Motor neuron (in vitro differentiated cells): ENCODE measurements around the gene CDYL2. TPM values are rescaled to one million over a fixed set of nuclear protein-coding genes. Genes with fewer than 3 reads are reported as not detected.

ENCODE experiments used
- ATAC-seq, 8 experiments: fragments of 200-7000 bp; cut with Tn5 transposase; replicated peaks in 6 of 8; 2 replicates each; pipeline ENCODE4 v1.8.0; 2021; ENCODE audit warnings: mild to moderate bottlenecking in 8 of 8, moderate library complexity in 8 of 8
- H3K27ac ChIP-seq, 2 donors: fragments of 250-450 bp; sonication (Bioruptor Pico); 2 replicates each; pipeline ENCODE4 v1.9.0; 2021; ENCODE audit warnings: antibody characterized with exemption in 2 of 2, mild to moderate bottlenecking in 2 of 2, moderate library complexity in 1 of 2
- H3K4me1 ChIP-seq, 2 donors: fragments of 250-450 bp; sonication (Bioruptor Pico); replicated peaks in 1 of 2; 2 replicates each; pipeline ENCODE4 v1.6.1; 2021; ENCODE audit warnings: antibody characterized with exemption in 2 of 2, mild to moderate bottlenecking in 2 of 2, moderate library complexity in 1 of 2
- H3K4me3 ChIP-seq, 5 donors: fragments of 250-450 bp; sonication (Bioruptor Pico); 2 replicates each; pipeline ENCODE4 v1.9.0; 2021; ENCODE audit warnings: antibody characterized with exemption in 5 of 5, mild to moderate bottlenecking in 5 of 5, moderate library complexity in 4 of 5
- whole genome bisulfite sequencing, 10 experiments: fragments of 450-650 bp; shearing (Covaris generic); methylation state at CpG; one replicate each; pipeline ENCODE4 v1.0.0; 2022; 5-methylcytosine and 5-hydroxymethylcytosine counted together
- in situ Hi-C, 9 experiments: fragments of 400-800 bp; cut with MboI; loops; one replicate each; pipeline ENCODE4 v1.15.0; 2021; ENCODE audit warnings: low sequenced_read_pairs in 9 of 9, low pct_unique_long_range_greater_than_20kb in 2 of 9; ENCODE audit not compliant: unreplicated experiment in 9 of 9
- total RNA-seq, 8 experiments: library from RNA; unstranded; fragments of 300-600 nt; gene quantifications; 2 replicates each; pipeline versions ENCODE4 v1.2.3 to v1.2.4, GENCODE V29; 2022

Gene CDYL2
- total RNA-seq, 8 experiments from 2014 or later: 0.45 to 11.0 (median 4.2) TPM

DNA sequence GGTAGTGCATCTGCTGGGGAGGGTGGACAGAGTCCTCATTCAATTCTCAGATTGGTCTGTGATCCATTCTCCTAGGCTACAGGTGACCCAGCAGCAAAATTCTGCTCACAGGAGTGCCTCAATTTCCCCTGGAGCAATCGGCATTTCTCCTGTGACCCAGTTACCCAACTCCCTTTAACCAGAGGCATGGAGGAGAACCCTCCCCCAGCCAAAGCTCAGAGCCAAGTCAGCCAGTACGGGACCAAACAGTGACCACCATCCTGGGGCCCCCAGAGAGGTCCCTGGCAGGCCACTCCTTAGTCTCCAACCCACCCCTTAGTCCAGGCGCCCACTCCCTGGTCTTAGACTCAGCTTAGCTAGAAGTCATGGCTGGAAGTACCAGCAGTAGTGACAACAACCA, 188.0 kb downstream of the CDYL2 start:
- 82 to 100% methylated on average over 1 to 2 of the region's 3 CpGs; no CpG with 5 or more reads in 8 of the 10 experiments for whole genome bisulfite sequencing, 10 experiments
- H3K4me3 ChIP-seq: no peak overlapping the region
- no peaks in the 10 kb centered on the region for H3K4me1 ChIP-seq
- ATAC-seq: no peak
- H3K27ac ChIP-seq: no peak overlapping the region
- in situ Hi-C loops: no loop called here

DNA sequence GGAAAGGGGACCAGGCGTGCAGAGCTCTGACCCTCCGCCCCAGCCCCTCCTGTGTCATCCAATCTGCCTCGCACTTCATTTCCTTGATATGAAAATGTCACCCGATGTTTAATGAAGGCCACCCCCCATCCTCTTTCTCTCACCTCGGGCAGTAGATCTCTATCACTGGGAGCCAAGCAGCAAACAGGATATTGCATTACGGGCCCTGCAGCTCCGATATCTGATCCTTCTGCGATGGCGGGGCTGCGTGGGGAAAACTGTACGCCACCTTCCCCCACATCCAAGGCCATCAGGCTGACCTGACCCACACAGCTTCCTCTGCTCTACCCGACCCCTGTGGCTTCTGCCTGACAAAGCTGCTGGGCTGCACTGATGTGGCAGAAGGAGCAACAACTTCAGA, 188.7 kb downstream of the CDYL2 start:
- peak in 1 of 8 experiments; percentile 40 for ATAC-seq
- 75 to 95% (median 94%) methylated on average over 2 to 10 of the region's 12 CpGs; no CpG with 5 or more reads in 7 of the 10 experiments for WGBS, 10 experiments
- Histone ChIP-seq H3K4me3 (no peak overlapping the region), H3K27ac (no peak overlapping the region), H3K4me1 (no peaks in the 10 kb centered on the region)
- in situ Hi-C loops: no loop called here

DNA sequence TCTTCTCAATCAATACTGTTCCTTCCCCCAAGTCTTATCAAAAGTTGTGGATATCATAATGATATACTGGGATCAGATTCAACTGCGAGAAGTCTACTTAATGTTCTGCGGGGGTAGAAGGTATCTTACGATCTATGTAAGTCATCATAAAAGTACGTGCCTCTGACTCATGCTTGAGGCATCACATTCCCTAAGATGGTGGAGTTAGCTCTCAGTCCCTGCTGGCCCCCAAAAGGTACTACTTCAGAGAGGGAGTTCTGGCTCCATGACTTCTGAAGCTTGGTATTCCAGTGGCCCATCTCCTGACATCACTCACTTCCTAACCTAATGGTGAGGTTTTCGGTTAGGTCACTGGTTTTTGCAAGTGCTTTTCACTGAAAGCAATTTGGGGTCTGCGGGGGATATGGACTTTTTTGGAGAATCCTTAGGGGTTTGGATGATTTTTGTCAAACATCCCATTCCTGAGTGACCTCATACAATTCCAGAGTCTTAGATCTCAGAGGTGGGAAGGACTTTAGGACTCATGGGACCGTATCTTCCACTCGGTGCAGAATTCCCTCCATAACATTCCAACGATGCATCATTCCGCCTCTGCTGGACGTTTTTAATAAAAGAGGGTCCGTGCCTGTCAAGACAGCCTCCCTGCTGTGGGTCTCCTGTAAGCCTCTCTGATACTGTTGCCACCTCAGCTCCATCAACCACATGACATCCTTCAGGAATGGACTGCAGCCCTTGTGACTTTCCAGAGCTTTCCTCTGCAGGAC, 189.3 kb downstream of the CDYL2 start:
- 20 to 96% (median 80%) methylated on average over 1 to 9 of the region's 12 CpGs; no CpG with 5 or more reads in 2 of the 10 experiments for WGBS, 10 experiments
- ATAC-seq: no peak
- Histone ChIP-seq H3K27ac (no peak overlapping the region), H3K4me3 (no peak overlapping the region), H3K4me1 (no peaks in the 10 kb centered on the region)
- in situ Hi-C loops: no loop called here

DNA sequence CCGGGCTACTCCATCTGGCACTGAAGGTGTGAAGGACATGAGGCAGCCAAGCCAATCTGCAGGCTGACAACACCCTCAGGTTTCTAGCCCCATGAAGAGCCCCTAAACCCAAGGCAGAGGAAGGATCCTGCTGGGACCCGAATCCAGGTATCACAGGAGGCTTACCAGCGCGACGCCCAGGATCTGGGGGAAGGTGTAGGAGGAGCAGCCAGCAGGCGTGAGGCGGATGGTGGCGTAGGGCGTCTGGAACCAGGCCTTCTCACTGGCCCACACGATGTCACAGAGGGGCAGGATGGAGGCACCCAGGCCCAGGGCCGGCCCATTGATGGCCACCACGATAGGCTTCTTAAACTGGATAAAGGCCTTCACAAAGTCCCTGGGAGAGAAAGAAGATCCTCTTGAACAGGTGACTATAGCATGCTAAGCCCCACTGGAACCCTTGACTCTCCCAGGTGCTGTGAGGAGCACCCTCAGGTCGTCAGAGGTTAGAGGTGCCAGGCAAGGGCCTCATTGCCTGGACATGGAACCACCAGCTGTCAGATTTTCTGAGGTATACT, 191.9 kb downstream of the CDYL2 start:
- in situ Hi-C loops: no loop called here
- WGBS, 10 experiments: 13 to 81% (median 76%) methylated on average over 1 to 6 of the region's 13 CpGs; no CpG with 5 or more reads in 6 of the 10 experiments
- H3K4me3 ChIP-seq: no peak overlapping the region
- no peaks in the 10 kb centered on the region for H3K4me1 ChIP-seq
- ATAC-seq: no peak
- H3K27ac ChIP-seq: no peak overlapping the region

DNA sequence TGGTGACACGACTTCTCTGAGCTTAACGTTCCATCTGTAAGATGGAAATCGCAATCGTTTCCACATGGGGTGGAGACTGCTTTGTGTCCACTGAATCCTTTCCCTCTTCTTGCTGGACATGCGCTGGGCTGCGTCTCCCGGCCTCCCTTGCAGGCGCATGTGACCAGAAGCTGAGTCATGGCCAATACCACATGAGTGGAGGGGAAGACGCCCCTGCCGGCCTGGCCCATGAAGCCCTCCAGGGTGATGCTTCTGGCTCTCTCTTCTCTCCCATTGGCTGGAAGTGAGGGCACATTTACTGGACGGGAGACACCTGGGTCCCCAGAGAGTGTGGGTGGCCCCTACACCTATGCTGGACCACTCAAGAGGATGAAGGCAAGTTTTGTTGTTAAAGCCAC, 192.5 kb downstream of the CDYL2 start:
- Histone ChIP-seq H3K4me1 (no peaks in the 10 kb centered on the region), H3K4me3 (no peak overlapping the region), H3K27ac (no peak overlapping the region)
- in situ Hi-C loops: no loop called here
- no peak for ATAC-seq
- WGBS, 10 experiments: 87 to 100% (median 100%) methylated on average over 1 to 3 of the region's 11 CpGs; no CpG with 5 or more reads in 6 of the 10 experiments

DNA sequence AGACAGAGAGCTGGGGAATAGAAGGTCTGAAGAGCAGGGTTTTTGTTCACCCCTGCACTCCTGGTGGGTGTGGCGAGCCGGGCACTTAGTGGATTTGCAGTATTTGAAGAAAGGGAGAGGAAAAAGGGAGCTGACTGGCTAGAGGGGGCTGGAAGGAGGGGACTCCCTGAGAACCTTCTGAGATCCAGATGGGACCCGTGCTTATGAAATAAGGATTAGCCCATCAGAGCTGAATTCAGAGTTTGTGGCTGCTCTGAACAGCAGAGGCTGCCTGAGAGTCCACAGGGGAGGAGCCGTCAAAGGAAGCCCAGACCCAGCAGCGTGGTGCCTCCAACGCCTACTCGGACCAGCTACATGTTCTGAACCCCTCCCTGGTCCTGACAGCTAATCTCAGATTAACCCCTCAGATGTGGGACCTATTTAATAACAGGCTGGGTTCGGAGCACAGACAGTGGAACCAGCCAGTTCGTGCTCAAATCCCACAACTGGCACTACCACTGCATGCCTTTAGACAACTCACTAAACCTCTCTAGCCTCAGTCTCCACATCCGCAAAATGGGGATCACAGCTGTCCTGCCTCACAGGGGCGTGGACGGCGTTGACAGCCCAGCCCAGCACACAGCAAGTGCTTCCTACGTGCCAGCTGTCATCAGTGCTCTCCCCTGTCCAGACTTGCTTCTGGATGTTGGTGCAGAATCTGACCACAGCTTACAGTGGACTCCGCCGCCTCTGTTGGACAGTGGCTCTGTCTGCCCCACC, 193.0 kb downstream of the CDYL2 start:
- no peaks in the 10 kb centered on the region for H3K4me1 ChIP-seq
- in situ Hi-C loops: no loop called here
- 0 to 100% (median 85%) methylated on average over 1 to 4 of the region's 16 CpGs; no CpG with 5 or more reads in 3 of the 10 experiments for WGBS, 10 experiments
- H3K4me3 ChIP-seq: no peak overlapping the region
- H3K27ac ChIP-seq: no peak overlapping the region
- ATAC-seq: no peak

DNA sequence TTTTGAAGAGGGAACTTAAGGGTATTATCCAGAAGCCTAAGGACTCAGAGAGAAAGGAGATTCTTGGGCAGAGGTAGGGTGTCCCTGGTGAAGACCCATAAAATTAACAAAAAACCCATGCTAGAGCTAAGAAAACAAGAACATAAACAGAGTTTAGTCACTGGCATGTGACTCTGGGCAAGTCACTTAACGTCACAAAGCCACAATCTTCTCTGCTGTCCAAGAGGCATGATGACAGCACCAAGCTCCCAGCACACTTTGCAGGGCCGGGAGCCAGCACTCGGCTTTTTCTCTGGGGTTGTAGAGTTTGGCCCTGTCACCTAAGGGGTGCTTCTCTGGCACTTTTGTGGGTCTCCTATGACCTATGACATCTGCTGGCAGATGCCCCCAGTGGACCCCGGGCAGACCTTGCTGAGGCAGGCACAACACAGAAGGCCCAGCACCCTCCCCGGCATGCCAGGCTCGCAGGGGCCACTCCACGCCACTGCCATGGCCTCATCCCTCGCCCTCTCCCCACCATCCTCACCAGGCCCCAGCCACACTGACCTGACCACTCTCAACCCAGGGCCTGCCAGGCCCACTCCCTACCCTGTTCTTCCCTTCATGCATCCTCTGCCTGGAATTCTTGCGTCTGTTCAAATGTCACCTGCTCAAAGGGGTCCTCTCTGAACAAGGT, 193.8 kb downstream of the CDYL2 start:
- peak in 1 of 8 experiments; percentile 57 for ATAC-seq
- Histone ChIP-seq H3K27ac (no peak overlapping the region), H3K4me1 (no peaks in the 10 kb centered on the region), H3K4me3 (no peak overlapping the region)
- 20 to 89% (median 64%) methylated on average over 1 to 8 of the region's 9 CpGs; no CpG with 5 or more reads in 5 of the 10 experiments for WGBS, 10 experiments
- in situ Hi-C loops: no loop called here

DNA sequence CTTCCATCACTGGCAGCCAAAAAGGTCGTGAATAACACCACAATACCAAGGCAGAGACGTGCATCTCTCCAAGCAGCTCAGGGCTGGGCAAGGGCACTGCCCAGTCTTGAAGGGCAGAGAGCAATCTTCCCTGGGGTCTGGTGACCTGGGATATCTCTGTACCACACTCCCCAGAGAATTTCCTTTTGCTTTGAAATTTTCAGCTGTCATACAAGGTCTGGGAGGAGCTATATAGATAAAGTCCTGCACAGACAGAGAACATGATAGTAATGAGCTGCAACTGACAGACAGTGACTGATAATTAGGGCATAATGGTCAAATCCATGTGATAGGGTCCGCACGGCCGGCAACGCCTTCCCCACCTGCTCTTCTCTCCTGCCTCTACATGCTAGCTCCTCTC, 195.5 kb downstream of the CDYL2 start:
- WGBS, 10 experiments: 80 to 92% methylated on average over 1 to 2 of the region's 6 CpGs; no CpG with 5 or more reads in 8 of the 10 experiments
- no peak for ATAC-seq
- H3K4me1 ChIP-seq: no peaks in the 10 kb centered on the region
- in situ Hi-C loops: no loop called here
- no peak overlapping the region for H3K27ac ChIP-seq
- no peak overlapping the region for H3K4me3 ChIP-seq

DNA sequence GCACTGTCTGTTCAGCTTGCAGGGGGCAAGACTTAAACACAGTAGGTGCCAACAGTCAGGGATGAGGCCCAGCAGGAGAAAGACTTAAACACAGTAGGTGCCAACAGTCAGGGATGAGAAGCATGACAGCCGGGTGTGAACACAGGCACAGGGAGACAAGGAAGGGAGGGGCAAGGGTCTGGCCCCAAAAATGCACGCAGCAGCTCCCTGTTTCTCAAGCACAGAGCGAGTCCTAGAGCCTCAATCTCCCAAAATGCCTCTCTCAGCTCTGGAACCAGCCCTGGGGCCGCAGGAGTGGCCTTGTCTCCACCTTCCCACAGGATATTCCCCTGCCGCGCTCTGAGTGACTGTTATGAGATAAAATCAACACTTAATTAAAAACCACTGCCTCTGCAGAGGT, 197.2 kb downstream of the CDYL2 start:
- Histone ChIP-seq H3K4me1 (no peaks in the 10 kb centered on the region), H3K4me3 (no peak overlapping the region), H3K27ac (no peak overlapping the region)
- in situ Hi-C loops: no loop called here
- ATAC-seq: no peak
- WGBS, 10 experiments: 80 to 100% (median 81%) methylated on average over 1 to 4 of the region's 6 CpGs; no CpG with 5 or more reads in 5 of the 10 experiments

DNA sequence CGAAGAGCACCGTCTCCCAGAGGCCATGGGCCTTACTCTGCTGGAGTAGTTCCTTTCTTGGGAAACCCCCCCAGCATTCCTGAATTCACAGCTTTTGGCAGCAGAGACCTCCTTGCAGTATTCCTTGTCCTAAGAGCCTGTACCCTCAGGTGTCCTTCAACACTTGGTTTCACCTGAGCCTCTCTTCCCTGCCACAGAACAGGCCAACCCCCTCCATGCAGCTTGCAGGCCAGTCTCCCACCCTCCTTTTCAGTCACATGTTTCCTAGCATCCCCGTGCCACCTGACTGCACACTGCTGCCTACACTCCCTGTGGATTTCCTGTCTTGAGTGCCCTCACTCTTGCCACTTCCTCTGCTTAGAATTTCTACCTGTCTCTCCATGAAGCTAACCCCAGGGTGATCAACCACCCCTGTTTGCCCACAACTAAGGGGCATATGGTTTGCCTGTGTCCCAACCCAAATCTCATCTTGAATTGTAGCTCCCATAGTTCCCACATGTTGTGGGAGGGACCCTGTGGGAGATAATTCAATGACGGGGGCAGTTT, 198.1 kb downstream of the CDYL2 start:
- H3K27ac ChIP-seq: no peak overlapping the region
- H3K4me3 ChIP-seq: no peak overlapping the region
- 33 to 93% (median 80%) methylated on average over 1 to 2 of the region's 4 CpGs; no CpG with 5 or more reads in 4 of the 10 experiments for WGBS, 10 experiments
- in situ Hi-C loops: no loop called here
- H3K4me1 ChIP-seq: no peaks in the 10 kb centered on the region
- no peak for ATAC-seq

DNA sequence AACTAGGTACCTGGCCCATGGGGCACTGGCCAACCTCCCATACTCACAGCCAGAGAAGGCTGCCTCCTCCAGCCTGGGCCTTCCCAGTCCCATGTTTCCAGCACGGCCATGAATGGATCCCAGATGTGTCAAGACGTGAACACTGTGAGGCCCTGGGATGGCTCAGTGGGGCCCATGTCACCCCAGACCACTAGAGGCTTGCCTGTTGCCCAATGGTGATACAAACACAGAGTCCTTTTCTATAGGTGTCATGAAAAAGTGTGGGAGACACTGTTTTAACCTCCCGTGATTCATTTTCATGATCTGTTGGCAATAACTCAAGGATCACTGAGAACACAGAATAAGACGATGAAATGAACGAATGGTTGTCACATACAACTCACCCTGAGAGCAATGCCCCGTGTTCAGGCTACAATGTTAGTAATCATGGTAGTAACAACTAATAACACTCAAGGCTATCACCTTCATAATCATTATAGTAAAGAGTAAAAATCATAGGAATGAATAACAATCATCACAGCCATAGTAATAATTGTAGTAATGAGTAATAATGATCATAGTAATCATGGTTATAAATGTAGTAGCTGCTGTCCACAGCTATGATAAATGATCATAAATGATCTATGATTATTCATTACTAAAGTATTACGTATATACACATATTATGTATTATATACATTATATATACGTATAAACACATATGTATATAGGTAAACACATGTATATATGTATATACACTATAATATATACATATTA, 199.6 kb downstream of the CDYL2 start:
- Histone ChIP-seq H3K4me1 (no peaks in the 10 kb centered on the region), H3K27ac (no peak overlapping the region), H3K4me3 (no peak overlapping the region)
- no peak for ATAC-seq
- in situ Hi-C loops: no loop called here
- WGBS, 10 experiments: 20 to 95% (median 76%) methylated on average over 1 to 7 of the region's 8 CpGs; no CpG with 5 or more reads in 1 of the 10 experiments

DNA sequence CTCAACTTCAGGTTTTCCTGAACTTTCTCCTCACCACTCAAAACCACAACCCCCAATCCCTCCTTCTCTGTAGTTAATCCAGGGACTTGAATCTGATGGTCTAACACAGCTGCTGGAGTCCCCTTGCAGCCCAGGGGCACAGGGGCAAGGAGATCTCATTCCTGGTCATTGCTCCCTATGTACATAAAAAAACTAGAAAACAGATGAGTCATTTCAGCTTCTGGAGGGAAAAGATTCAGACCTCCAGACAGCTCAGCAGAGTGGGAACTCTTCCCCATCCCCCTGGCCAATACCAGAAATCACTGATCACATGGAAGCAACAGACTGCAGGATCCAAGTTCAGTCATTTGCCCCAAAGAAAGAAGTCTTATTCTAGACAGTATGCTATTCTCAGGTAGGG, 201.5 kb downstream of the CDYL2 start:
- Histone ChIP-seq H3K4me3 (no peak overlapping the region), H3K27ac (no peak overlapping the region), H3K4me1 (no peaks in the 10 kb centered on the region)
- no peak for ATAC-seq
- in situ Hi-C loops: no loop called here
